Lower leg skin (tissue), 4 donors: ENCODE results near the gene B3GALT4. TPM values are rescaled to one million over a fixed set of nuclear protein-coding genes. Genes with fewer than 3 reads are reported as not detected.
"Not testable (repeated sequence)": the region's sequence is repeated elsewhere in the genome, so short reads cannot be mapped to it uniquely, and the experiment has no call there.

Source experiments
- DNase-seq, 2 donors: peaks; one replicate each; pipeline ENCODE4 v3.0.0-alpha.2; 2019; ENCODE audit warnings: low spot score in 2 of 2
- H3K4me3 ChIP-seq: fragments of 200-600 bp; sonication (generic); 2 replicates; pipeline ENCODE4 v1.5.1; 2017; ENCODE audit warnings: mild to moderate bottlenecking, low read depth; ENCODE audit not compliant: poor library complexity, severe bottlenecking
- CTCF ChIP-seq, 3 donors: fragments of 450-650 bp; IDR thresholded peaks; one replicate each; pipeline ENCODE4 v1.5.1; 2016; ENCODE audit warnings: antibody characterized with exemption in 3 of 3, mild to moderate bottlenecking in 3 of 3, moderate library complexity in 2 of 3
- POLR2A ChIP-seq, 2 donors: fragments of 450-650 bp; IDR thresholded peaks; one replicate each; pipeline ENCODE4 v1.6.1; 2016 to 2017; ENCODE audit warnings: antibody characterized with exemption in 2 of 2, mild to moderate bottlenecking in 1 of 2, moderate library complexity in 1 of 2
- WGBS, 2 donors: methylation state at CpG; one replicate each; pipeline ENCODE4 v1.1.5; 2018; 5-methylcytosine and 5-hydroxymethylcytosine counted together
- intact Hi-C: fragments of 100-400 bp; cut with DNase I; formaldehyde crosslinking; loops from one replicate; pipeline ENCODE4 v1.15.0; 2023; ENCODE audit warnings: low total_unique reads
- total RNA-seq, 4 donors: library from RNA; depleted of rRNA; stranded (reverse); fragments of >200 nt; gene quantifications; one replicate each; pipeline ENCODE4 v1.1.0, GENCODE V29; 2016

The B3GALT4 gene
- total RNA-seq, 4 donors from 2014 or later: 24.8 to 31.0 (median 26.3) TPM

DNA sequence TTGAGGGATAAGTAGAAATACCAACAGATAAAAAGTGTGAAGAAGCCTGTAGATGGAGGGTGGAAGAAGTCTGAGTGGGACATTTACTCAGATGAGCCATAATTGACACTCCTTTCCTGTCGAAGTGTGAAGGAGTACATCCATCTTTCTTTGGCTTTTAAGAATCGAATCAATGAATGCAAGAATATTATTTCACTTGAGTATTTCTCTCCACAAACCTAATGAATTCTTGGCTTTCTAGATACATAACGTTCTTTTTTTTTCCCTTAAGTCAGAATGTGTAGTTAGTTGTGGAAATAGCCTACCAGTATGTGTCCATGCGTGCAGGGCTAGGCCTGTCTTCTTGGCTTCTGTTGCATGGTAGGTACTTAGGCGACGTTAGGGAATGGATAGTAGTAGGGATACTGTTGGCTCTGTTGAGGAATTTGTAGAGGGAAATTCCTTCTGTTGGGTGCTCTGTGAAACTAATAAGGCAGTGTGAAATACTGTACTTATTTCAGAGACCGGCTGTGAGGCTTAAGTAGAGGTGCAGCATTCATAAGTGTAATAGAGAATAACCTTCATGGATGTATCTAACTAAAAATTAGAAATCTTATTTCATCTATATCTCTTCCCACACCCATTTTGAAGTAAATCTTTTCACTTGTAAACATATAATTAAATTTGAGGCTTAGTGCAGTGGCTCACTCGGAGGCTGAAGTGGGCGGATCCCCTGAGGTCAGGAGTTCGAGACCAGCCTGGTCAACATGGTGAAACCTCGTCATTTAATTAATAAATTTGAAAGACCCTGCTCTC is 3.6 kb upstream of the B3GALT4 start:
- intact Hi-C loops: no loop called here
- H3K4me3 ChIP-seq: no peak overlapping the region
- 58 to 59% methylated on average over 11 of the region's 11 CpGs for WGBS, 2 donors
- no peak for DNase-seq
- TF ChIP-seq POLR2A (IDR thresholded peaks at IDR 0.05): no peak
- TF ChIP-seq CTCF (IDR thresholded peaks at IDR 0.05): no peak

DNA sequence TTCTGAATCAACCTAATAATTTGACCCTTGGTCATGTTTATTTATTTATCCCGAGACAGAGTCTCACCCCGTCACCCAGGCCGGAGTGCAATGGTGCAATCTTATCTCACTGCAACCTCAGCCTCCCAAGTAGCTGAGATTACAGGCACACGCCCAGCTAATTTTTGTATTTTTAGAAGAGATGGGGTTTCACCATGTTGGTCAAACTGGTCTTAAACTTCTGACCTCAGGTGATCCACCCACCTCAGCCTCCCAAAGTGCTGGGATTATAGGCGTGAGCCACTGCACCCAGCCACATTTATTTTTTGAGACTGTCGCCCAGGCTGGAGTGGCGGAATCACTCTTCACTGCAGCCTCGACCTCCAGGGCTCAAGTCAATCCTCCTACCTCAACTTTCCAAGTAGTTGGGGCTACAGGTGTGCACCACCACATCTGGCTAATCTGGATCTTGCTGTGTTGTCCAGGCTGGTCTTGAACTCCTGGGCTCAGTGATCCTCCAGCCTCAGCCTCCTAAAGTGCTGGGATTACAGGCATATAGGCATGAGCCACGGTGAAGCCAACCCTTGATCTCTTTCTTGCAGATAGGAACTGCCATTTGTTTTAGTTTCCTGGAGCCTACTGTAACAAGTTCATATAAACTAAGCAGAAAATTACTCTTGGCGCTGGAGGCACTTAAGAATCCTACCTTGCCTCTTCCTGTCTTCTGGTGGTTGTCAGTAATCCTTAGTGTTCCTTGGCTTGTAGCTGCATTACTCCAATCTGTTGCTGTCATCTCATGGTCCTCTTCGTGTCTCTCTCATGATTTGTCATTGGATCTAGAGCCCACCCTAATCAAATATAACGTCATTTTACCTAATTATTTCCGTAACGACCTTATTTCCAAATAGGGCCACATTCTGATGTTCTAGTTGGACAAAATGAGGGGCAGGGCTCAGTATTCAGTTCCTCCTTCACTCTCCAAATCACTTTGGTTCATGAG is 2.7 kb upstream of the B3GALT4 start:
- DNase-seq: no peak
- intact Hi-C loops: no loop called here
- WGBS, 2 donors: 70 to 73% methylated on average over 14 of the region's 14 CpGs
- TF ChIP-seq POLR2A (IDR thresholded peaks at IDR 0.05): no peak
- no peak for TF ChIP-seq CTCF (IDR thresholded peaks at IDR 0.05)
- H3K4me3 ChIP-seq: no peak overlapping the region

DNA sequence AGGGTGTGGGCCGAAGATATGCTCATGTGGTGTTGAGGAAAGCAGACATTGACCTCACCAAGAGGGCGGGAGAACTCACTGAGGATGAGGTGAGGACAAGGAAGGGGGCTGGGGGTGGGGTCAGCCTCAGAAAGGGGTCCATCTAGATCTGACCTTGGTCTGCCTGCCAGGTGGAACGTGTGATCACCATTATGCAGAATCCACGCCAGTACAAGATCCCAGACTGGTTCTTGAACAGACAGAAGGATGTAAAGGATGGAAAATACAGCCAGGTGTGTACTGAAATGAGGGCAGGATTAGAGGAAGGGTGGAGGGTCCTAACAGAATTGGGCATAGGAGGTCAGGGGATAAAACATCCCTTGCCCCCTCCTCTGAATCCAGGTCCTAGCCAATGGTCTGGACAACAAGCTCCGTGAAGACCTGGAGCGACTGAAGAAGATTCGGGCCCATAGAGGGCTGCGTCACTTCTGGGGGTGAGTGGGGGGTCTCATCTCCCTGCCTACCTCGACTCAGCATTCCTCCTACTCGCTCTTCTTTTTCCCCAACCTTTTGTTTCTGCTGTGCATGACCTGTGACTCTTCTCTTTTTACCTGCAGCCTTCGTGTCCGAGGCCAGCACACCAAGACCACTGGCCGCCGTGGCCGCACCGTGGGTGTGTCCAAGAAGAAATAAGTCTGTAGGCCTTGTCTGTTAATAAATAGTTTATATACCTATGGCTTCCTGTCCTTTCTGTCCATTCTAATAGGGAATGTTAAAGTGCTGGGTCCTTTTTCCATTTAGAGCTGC is 935 bp upstream of the B3GALT4 start:
- DNase-seq, H3K4me3 ChIP-seq, intact Hi-C loops: not testable (repeated sequence)

GRCh38 chr6:33276581-33276863 is 401 bp upstream of the B3GALT4 start:
- peak overlapping the region; percentile 70 for H3K4me3 ChIP-seq
- TF ChIP-seq CTCF (IDR thresholded peaks at IDR 0.05): no peak
- no peak for TF ChIP-seq POLR2A (IDR thresholded peaks at IDR 0.05)
- intact Hi-C loops: no loop called here
- DNase-seq: no peak

More for the DNA sequence above, 935 bp upstream of the B3GALT4 start:
- WGBS, 2 donors: 71 to 77% methylated on average over 16 of the region's 16 CpGs

DNA sequence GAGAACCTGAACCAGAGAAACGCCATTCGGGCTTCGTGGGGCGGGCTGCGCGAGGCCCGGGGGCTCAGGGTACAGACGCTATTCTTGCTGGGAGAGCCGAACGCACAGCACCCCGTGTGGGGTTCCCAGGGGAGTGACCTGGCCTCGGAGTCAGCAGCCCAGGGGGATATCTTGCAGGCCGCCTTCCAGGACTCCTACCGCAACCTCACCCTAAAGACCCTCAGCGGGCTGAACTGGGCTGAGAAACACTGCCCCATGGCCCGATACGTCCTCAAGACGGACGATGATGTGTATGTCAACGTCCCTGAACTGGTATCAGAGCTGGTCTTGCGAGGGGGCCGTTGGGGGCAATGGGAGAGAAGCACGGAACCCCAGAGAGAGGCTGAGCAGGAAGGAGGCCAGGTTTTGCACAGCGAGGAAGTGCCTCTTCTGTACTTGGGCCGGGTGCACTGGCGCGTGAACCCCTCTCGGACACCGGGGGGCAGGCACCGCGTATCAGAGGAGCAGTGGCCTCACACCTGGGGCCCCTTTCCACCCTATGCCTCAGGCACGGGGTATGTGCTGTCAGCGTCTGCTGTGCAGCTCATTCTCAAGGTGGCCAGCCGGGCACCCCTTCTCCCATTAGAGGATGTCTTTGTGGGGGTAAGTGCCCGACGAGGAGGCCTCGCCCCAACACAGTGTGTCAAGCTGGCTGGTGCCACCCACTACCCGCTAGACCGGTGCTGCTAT is 904 bp downstream of the B3GALT4 start:
- DNase-seq: no peak
- TF ChIP-seq CTCF (IDR thresholded peaks at IDR 0.05): no peak
- H3K4me3 ChIP-seq: peak overlapping the region; percentile 70
- WGBS, 2 donors: 42 to 48% methylated on average over 31 to 39 of the region's 39 CpGs
- intact Hi-C loops: no loop called here
